ENCODE results near the gene TPST1.
"Not testable (repeated sequence)": the region's sequence is repeated elsewhere in the genome, so short reads cannot be mapped to it uniquely, and the experiment has no call there.

The TPST1 gene

GRCh38 chr7:66204822-66205740 lies at the start of gene TPST1:
TSS of gene TPST1 (plus strand) at chr7:66205334. CDS start at chr7:66240426, 35,092 bp downstream.
- peak; percentile 67 to 71 for DNase-seq (ENCODE audit: low read depth in 2 of 2)

- DNase-seq (ENCODE audit: low read depth in 2 of 2) = not testable (repeated sequence)
Measured at GRCh38 chr7:66156035-66156434, 49.1 kb upstream of the TPST1 start.

- no peak for DNase-seq (ENCODE audit: low read depth in 2 of 2)
Measured at GRCh38 chr7:66157060-66157459, 48.1 kb upstream of the TPST1 start.

GRCh38 chr7:66162622-66163021 lies 42.5 kb upstream of the TPST1 start:
- no peak for DNase-seq (ENCODE audit: low read depth in 2 of 2)

GRCh38 chr7:66163186-66163610 lies 41.9 kb upstream of the TPST1 start:
- DNase-seq (ENCODE audit: low read depth in 2 of 2) = no peak

- no peak for DNase-seq (ENCODE audit: low read depth in 2 of 2)
Measured at GRCh38 chr7:66164356-66164755, 40.8 kb upstream of the TPST1 start.

- peak; percentile 46 to 53 for DNase-seq (ENCODE audit: low read depth in 2 of 2)
Measured at GRCh38 chr7:66167773-66168387, 37.3 kb upstream of the TPST1 start.

- no peak for DNase-seq (ENCODE audit: low read depth in 2 of 2)
Measured at GRCh38 chr7:66169616-66170015, 35.5 kb upstream of the TPST1 start.

GRCh38 chr7:66170309-66171231 lies 34.6 kb upstream of the TPST1 start:
- no peak for DNase-seq (ENCODE audit: low read depth in 2 of 2)

GRCh38 chr7:66172536-66173401 lies 32.4 kb upstream of the TPST1 start:
- not testable (repeated sequence) for DNase-seq (ENCODE audit: low read depth in 2 of 2)

GRCh38 chr7:66173856-66174255 lies 31.3 kb upstream of the TPST1 start:
- DNase-seq (ENCODE audit: low read depth in 2 of 2) = no peak

- not testable (repeated sequence) for DNase-seq (ENCODE audit: low read depth in 2 of 2)
Measured at GRCh38 chr7:66175006-66175405, 30.1 kb upstream of the TPST1 start.

GRCh38 chr7:66176914-66177313 lies 28.2 kb upstream of the TPST1 start:
- no peak for DNase-seq (ENCODE audit: low read depth in 2 of 2)

- DNase-seq (ENCODE audit: low read depth in 2 of 2) = no peak
Measured at GRCh38 chr7:66178258-66178657, 26.9 kb upstream of the TPST1 start.

- DNase-seq (ENCODE audit: low read depth in 2 of 2) = no peak
Measured at GRCh38 chr7:66181329-66181728, 23.8 kb upstream of the TPST1 start.

GRCh38 chr7:66181845-66182244 lies 23.3 kb upstream of the TPST1 start:
- DNase-seq (ENCODE audit: low read depth in 2 of 2) = no peak

- no peak for DNase-seq (ENCODE audit: low read depth in 2 of 2)
Measured at GRCh38 chr7:66182920-66183319, 22.2 kb upstream of the TPST1 start.

GRCh38 chr7:66183700-66184099 lies 21.4 kb upstream of the TPST1 start:
- peak; percentile 32 to 42 for DNase-seq (ENCODE audit: low read depth in 2 of 2)

GRCh38 chr7:66185680-66186187 lies 19.4 kb upstream of the TPST1 start:
- DNase-seq (ENCODE audit: low read depth in 2 of 2) = no peak

GRCh38 chr7:66186991-66187390 lies 18.1 kb upstream of the TPST1 start:
- DNase-seq (ENCODE audit: low read depth in 2 of 2) = no peak

GRCh38 chr7:66187905-66188304 lies 17.2 kb upstream of the TPST1 start:
- peak; percentile 44 to 48 for DNase-seq (ENCODE audit: low read depth in 2 of 2)

All from fibroblast of skin of left quadriceps (primary cell).